Astrocyte (in vitro differentiated cells and primary cell): ENCODE measurements around the gene ANKRD24. TPM values are rescaled to one million over a fixed set of nuclear protein-coding genes. Genes with fewer than 3 reads are reported as not detected.

Experiments
- DNase-seq: peaks from one replicate; pipeline ENCODE4 v3.0.0-alpha.2; 2010; ENCODE audit warnings: low read depth
- FAIRE-seq: peaks from 2 replicates; lab custom pipeline; 2011; peaks lifted over from hg19 to GRCh38; lab: Jason Lieb, UNC
- H2AFZ ChIP-seq: 2 replicates; pipeline ENCODE4 v1.6.0; 2012; ENCODE audit warnings: low read depth, low read length, inconsistent platforms
- H3K27ac ChIP-seq: 2 replicates; pipeline ENCODE4 v1.5.1; 2011; ENCODE audit warnings: low read depth, low read length, inconsistent platforms
- H3K27me3 ChIP-seq: 2 replicates; pipeline ENCODE4 v1.6.0; 2011; ENCODE audit warnings: low read length, inconsistent platforms; ENCODE audit not compliant: insufficient read depth
- H3K36me3 ChIP-seq: 2 replicates; pipeline ENCODE4 v1.5.1; 2011; ENCODE audit warnings: low read length, inconsistent platforms; ENCODE audit not compliant: insufficient read depth
- H3K4me1 ChIP-seq: 2 replicates; pipeline ENCODE4 v1.5.1; 2011; ENCODE audit warnings: low read length, inconsistent platforms; ENCODE audit not compliant: insufficient read depth
- H3K4me2 ChIP-seq: 2 replicates; pipeline ENCODE4 v1.6.0; 2012; ENCODE audit warnings: low read length, inconsistent platforms
- H3K4me3 ChIP-seq: 2 replicates; pipeline ENCODE4 v1.5.1; 2011; ENCODE audit warnings: low read depth, mild to moderate bottlenecking, low read length, inconsistent platforms; ENCODE audit not compliant: insufficient read depth
- H3K79me2 ChIP-seq: 2 replicates; pipeline ENCODE4 v1.6.0; 2012; ENCODE audit warnings: mild to moderate bottlenecking, low read length, inconsistent platforms; ENCODE audit not compliant: insufficient read depth
- H3K9ac ChIP-seq: 2 replicates; pipeline ENCODE4 v1.6.0; 2012; ENCODE audit warnings: mild to moderate bottlenecking, low read length, inconsistent platforms
- H3K9me3 ChIP-seq: 2 replicates; pipeline ENCODE4 v1.5.1; 2012; ENCODE audit warnings: low read depth, mild to moderate bottlenecking, low read length, inconsistent platforms; ENCODE audit not compliant: insufficient read depth
- H4K20me1 ChIP-seq: 2 replicates; pipeline ENCODE4 v1.6.0; 2012; ENCODE audit warnings: low read length, inconsistent platforms; ENCODE audit not compliant: insufficient read depth
- H3K27ac Mint-ChIP-seq: one replicate; pipeline ENCODE4 v1.8.0; 2021; ENCODE audit warnings: mild to moderate bottlenecking, mixed read lengths; ENCODE audit not compliant: unreplicated experiment
- H3K27me3 Mint-ChIP-seq: one replicate; pipeline ENCODE4 v1.8.0; 2021; ENCODE audit warnings: low read depth, mixed read lengths; ENCODE audit not compliant: unreplicated experiment
- H3K36me3 Mint-ChIP-seq: one replicate; pipeline ENCODE4 v1.8.0; 2021; ENCODE audit warnings: low read depth, mixed read lengths; ENCODE audit not compliant: unreplicated experiment
- H3K4me1 Mint-ChIP-seq: one replicate; pipeline ENCODE4 v1.8.0; 2021; ENCODE audit warnings: low read depth, mixed read lengths; ENCODE audit not compliant: unreplicated experiment
- H3K4me3 Mint-ChIP-seq: one replicate; pipeline ENCODE4 v1.8.0; 2021; ENCODE audit warnings: mild to moderate bottlenecking, moderate library complexity, mixed read lengths; ENCODE audit not compliant: unreplicated experiment
- H3K9me3 Mint-ChIP-seq: one replicate; pipeline ENCODE4 v1.8.0; 2021; ENCODE audit warnings: mild to moderate bottlenecking, mixed read lengths; ENCODE audit not compliant: unreplicated experiment
- EZH2 ChIP-seq: IDR thresholded peaks from 2 replicates; pipeline ENCODE4 v1.6.1; 2012; ENCODE audit warnings: mild to moderate bottlenecking, low read length, inconsistent platforms; ENCODE audit not compliant: insufficient read depth
- total RNA-seq: library from RNA; stranded (reverse); gene quantifications from 2 replicates; pipeline ENCODE4 v1.2.1, GENCODE V29; 2021
- TF ChIP-seq, protein P1 (sequence below): IDR thresholded peaks from 2 replicates; pipeline ENCODE4 v1.5.1; 2011; ENCODE audit warnings: low read depth, mild to moderate bottlenecking, inconsistent platforms, low read length, moderate library complexity; ENCODE audit not compliant: insufficient read depth

ANKRD24 gene
- total RNA-seq, 1 donor from 2014 or later = 0.73 TPM

DNA sequence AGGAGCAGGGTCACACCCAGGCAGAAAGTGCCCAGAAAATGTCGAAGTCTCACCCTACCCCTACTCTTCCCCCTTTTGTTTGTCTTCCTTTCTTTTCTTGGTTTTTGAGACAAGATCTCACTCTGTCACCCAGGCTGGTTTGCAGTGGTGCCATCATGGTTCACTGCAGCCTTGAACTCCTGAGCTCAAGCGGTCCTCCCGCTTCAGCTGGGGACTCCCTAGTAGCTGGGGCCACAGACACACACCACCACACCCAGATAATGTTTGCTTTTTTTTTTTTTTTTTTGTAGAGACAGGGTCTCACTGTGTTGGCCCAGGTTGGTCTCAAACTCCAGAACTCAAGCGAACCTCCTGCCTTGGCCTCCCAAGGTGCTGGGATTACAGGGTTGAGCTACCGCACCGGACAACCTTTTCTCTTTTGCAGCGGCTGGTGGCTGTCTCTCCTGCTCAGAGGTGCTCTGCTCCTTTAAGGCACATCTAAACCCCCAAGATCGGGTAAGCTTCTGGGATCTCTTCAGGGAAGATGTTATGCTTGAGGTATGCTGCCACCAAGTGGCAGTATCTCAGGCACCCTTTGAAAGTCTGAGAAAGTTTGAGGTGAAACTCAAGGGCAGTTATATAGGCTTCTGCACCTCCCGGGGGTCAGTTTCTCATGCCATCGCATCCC, 24.5 kb downstream of the ANKRD24 start:
- DNase-seq (no peak), FAIRE-seq (no peak)
- no peak overlapping the region for H3K9ac ChIP-seq
- H3K4me1 ChIP-seq = no peaks in the 10 kb centered on the region
- Mint-ChIP-seq H3K27me3 (peaks cover under 1% of the 10 kb centered on the region), H3K4me3 (no peak overlapping the region), H3K4me1 (no peaks in the 10 kb centered on the region), H3K36me3 (no peaks in the 10 kb centered on the region), H3K27ac (no peak overlapping the region), H3K9me3 (no peaks in the 10 kb centered on the region)
- no peaks in the 10 kb centered on the region for H3K27me3 ChIP-seq
- H4K20me1 ChIP-seq = no peaks in the 10 kb centered on the region
- H3K4me2 ChIP-seq = no peak overlapping the region
- H3K4me3 ChIP-seq = no peak overlapping the region
- H3K36me3 ChIP-seq = no peaks in the 10 kb centered on the region
- TF ChIP-seq EZH2 = no peak
- TF ChIP-seq, protein P1, sequence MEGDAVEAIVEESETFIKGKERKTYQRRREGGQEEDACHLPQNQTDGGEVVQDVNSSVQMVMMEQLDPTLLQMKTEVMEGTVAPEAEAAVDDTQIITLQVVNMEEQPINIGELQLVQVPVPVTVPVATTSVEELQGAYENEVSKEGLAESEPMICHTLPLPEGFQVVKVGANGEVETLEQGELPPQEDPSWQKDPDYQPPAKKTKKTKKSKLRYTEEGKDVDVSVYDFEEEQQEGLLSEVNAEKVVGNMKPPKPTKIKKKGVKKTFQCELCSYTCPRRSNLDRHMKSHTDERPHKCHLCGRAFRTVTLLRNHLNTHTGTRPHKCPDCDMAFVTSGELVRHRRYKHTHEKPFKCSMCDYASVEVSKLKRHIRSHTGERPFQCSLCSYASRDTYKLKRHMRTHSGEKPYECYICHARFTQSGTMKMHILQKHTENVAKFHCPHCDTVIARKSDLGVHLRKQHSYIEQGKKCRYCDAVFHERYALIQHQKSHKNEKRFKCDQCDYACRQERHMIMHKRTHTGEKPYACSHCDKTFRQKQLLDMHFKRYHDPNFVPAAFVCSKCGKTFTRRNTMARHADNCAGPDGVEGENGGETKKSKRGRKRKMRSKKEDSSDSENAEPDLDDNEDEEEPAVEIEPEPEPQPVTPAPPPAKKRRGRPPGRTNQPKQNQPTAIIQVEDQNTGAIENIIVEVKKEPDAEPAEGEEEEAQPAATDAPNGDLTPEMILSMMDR = peak; percentile 43
- no peak overlapping the region for H2AFZ ChIP-seq
- no peak overlapping the region for H3K27ac ChIP-seq
- H3K9me3 ChIP-seq = no peaks in the 10 kb centered on the region
- H3K79me2 ChIP-seq = no peaks in the 10 kb centered on the region

DNA sequence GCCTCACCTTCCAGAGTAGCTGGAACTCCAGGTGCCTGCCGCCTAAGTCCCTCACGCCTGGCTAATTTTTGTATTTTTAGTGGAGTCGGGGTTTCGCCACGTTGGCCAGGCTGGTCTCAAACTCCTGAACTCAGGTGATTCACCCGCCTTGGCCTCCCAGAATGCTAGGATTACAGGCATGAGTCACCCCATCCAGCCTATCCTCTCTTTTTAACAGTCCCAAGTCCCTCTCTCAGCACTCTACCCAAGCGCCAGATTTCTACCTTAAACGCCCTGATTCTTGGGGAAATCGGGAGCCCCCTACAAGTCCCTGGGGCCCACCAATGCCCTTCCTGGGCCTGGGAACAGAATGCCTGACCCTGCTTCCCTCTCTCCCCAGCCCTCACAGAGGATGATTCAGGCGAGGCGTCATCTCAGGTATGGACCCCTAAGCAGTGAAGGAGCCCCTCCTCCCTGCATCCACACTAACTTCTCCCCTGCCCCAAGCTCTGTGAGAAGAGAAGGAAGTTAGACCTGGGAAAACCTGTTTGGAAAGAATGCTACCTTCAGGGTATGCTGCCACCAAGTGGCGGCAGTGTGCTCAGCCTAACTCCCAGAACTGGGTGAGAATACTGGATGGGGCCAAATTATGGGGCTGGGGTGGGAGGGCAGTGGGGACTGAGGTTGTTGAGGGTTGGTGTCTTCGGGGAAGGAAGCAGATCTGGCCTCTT, 26.1 kb downstream of the ANKRD24 start:
- Histone ChIP-seq H3K27ac (no peak overlapping the region), H3K9me3 (no peaks in the 10 kb centered on the region), H3K4me3 (no peak overlapping the region), H3K4me2 (no peak overlapping the region), H3K4me1 (no peaks in the 10 kb centered on the region), H4K20me1 (no peaks in the 10 kb centered on the region), H3K79me2 (no peaks in the 10 kb centered on the region), H3K9ac (peak overlapping the region; percentile 18), H3K27me3 (peaks cover 3% of the 10 kb centered on the region), H2AFZ (peak overlapping the region; percentile 1), H3K36me3 (no peaks in the 10 kb centered on the region)
- no peak for TF ChIP-seq EZH2
- TF ChIP-seq, protein P1 = peak; percentile 44
- FAIRE-seq (no peak), DNase-seq (peak; percentile 16)
- H3K36me3 Mint-ChIP-seq = no peaks in the 10 kb centered on the region
- H3K27me3 Mint-ChIP-seq = no peaks in the 10 kb centered on the region
- H3K9me3 Mint-ChIP-seq = no peaks in the 10 kb centered on the region
- H3K4me1 Mint-ChIP-seq = peaks cover 6% of the 10 kb centered on the region
- peak overlapping the region; percentile 41 for H3K27ac Mint-ChIP-seq
- H3K4me3 Mint-ChIP-seq = no peak overlapping the region
